Right lobe of liver (tissue), 4 donors: ENCODE measurements around the gene TAS2R20.

Source experiments
- POLR2A ChIP-seq: fragments of 450-650 bp; IDR thresholded peaks from one replicate; pipeline ENCODE4 v1.6.1; 2017; ENCODE audit warnings: antibody characterized with exemption, mild to moderate bottlenecking
- TF ChIP-seq, protein P1 (sequence below), 4 donors: fragments of 200-600 bp in 3 of 4; fragments of 450-650 bp in 1 of 4; IDR thresholded peaks; one replicate each; pipeline versions ENCODE4 v1.5.1 to v1.8.0; 2016 to 2022; ENCODE audit warnings: antibody characterized with exemption in 4 of 4, mild to moderate bottlenecking in 2 of 4
- donor health status: DM: no; HTN: no; CAD: no.
- donor health status: DM: no; HTN: no; CAD: no.
- donor health status: DM: no; HTN: yes; CAD: no.

- TF ChIP-seq, protein P1, sequence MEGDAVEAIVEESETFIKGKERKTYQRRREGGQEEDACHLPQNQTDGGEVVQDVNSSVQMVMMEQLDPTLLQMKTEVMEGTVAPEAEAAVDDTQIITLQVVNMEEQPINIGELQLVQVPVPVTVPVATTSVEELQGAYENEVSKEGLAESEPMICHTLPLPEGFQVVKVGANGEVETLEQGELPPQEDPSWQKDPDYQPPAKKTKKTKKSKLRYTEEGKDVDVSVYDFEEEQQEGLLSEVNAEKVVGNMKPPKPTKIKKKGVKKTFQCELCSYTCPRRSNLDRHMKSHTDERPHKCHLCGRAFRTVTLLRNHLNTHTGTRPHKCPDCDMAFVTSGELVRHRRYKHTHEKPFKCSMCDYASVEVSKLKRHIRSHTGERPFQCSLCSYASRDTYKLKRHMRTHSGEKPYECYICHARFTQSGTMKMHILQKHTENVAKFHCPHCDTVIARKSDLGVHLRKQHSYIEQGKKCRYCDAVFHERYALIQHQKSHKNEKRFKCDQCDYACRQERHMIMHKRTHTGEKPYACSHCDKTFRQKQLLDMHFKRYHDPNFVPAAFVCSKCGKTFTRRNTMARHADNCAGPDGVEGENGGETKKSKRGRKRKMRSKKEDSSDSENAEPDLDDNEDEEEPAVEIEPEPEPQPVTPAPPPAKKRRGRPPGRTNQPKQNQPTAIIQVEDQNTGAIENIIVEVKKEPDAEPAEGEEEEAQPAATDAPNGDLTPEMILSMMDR (IDR thresholded peaks at IDR 0.05): no peak
- TF ChIP-seq POLR2A: no peak
These were observed 11.3 kb downstream of the TAS2R20 start, which contains the start of gene TAS2R50 for GRCh38 chr12:10986812-10987211.
